HepG2 (cell line): ENCODE results near the gene SERAC1. TPM values are rescaled to one million over a fixed set of nuclear protein-coding genes. Genes with fewer than 3 reads are reported as not detected.

Source experiments
- ATAC-seq: fragments of 200-7000 bp; cut with Tn5 transposase; 3 replicates; pipeline ENCODE4 v1.9.1; 2020; ENCODE audit warnings: mild to moderate bottlenecking, moderate library complexity
- BruUV-seq: library from RNA; stranded (reverse); fragments of 400-500 nt; replicated peaks from 2 replicates; lab custom pipeline; 2021; lab: Mats Ljungman, UMichigan
- CTCF ChIA-PET: fragments of 300-600 bp; formaldehyde crosslinking; extraction: SDS; loops from one replicate; lab custom pipeline; 2021; ENCODE audit warnings: low total read pairs, inconsistent platforms, low intra/inter-chr PET ratio; lab: Yijun Ruan, JAX
- POLR2A ChIA-PET: fragments of 350-600 bp; sonication (Branson Sonifier 250); formaldehyde crosslinking; loops from one replicate; lab custom pipeline; 2020; ENCODE audit warnings: antibody characterized with exemption, inconsistent platforms; lab: Yijun Ruan, JAX
- DNase-seq: peaks from one replicate; pipeline ENCODE4 v3.0.0-alpha.2; 2015; ENCODE audit warnings: low spot score
- FAIRE-seq: peaks from 3 replicates; lab custom pipeline; 2011; peaks lifted over from hg19 to GRCh38; lab: Jason Lieb, UNC
- H2AFZ ChIP-seq: one replicate; pipeline ENCODE4 v1.6.1; 2011; ENCODE audit warnings: low read length, inconsistent platforms
- H3K27ac ChIP-seq: fragments of 300-600 bp; 3 replicates; pipeline ENCODE4 v1.8.0; 2011; ENCODE audit warnings: mixed run types, mild to moderate bottlenecking, mixed read lengths, low read length, inconsistent platforms; ENCODE audit not compliant: insufficient read depth; ENCODE audit errors: extremely low read length
- H3K27me3 ChIP-seq, 2 experiments: fragments of 200-600 bp in 1 of 2; 2 replicates in 1 of 2; 3 replicates in 1 of 2; pipeline versions ENCODE4 v1.6.0 to v1.8.0; 2011; ENCODE audit warnings: low read length in 2 of 2, mild to moderate bottlenecking in 2 of 2, moderate library complexity in 2 of 2, inconsistent platforms in 1 of 2; ENCODE audit not compliant: insufficient read depth in 2 of 2, control insufficient read depth in 1 of 2
- H3K36me3 ChIP-seq, 2 experiments: fragments of 200-600 bp in 1 of 2; replicated peaks in 1 of 2; 2 replicates in 1 of 2; 3 replicates in 1 of 2; pipeline versions ENCODE4 v1.5.1 to v1.8.0; 2011; ENCODE audit warnings: low read length in 2 of 2, inconsistent platforms in 1 of 2; ENCODE audit not compliant: insufficient read depth in 2 of 2, control insufficient read depth in 1 of 2
- H3K4me1 ChIP-seq: 2 replicates; pipeline ENCODE4 v1.5.1; 2012; ENCODE audit warnings: low read length, inconsistent platforms; ENCODE audit not compliant: insufficient read depth
- H3K4me2 ChIP-seq: 2 replicates; pipeline ENCODE4 v1.6.0; 2011; ENCODE audit warnings: low read depth, low read length, inconsistent platforms
- H3K4me3 ChIP-seq, 3 experiments: fragments of 200-600 bp in 1 of 3; sonication (generic), shearing (Covaris generic) in 1 of 3; replicated peaks in 1 of 3; 2 replicates each; pipeline ENCODE4 v1.5.1; 2011 to 2016; ENCODE audit warnings: low read length in 3 of 3, inconsistent platforms in 2 of 3, low read depth in 2 of 3, mild to moderate bottlenecking in 2 of 3, control low read depth in 1 of 3, mixed read lengths in 1 of 3; ENCODE audit not compliant: insufficient read depth in 1 of 3
- H3K79me2 ChIP-seq: one replicate; pipeline ENCODE4 v1.6.1; 2011; ENCODE audit warnings: low read length, inconsistent platforms; ENCODE audit not compliant: insufficient read depth
- H3K9ac ChIP-seq: 2 replicates; pipeline ENCODE4 v1.6.0; 2011; ENCODE audit warnings: mild to moderate bottlenecking, low read depth, low read length, inconsistent platforms; ENCODE audit not compliant: insufficient read depth
- H3K9me3 ChIP-seq: 2 replicates; pipeline ENCODE4 v1.5.1; 2012; ENCODE audit warnings: mild to moderate bottlenecking, low read length
- H4K20me1 ChIP-seq: 2 replicates; pipeline ENCODE4 v1.6.0; 2011; ENCODE audit warnings: inconsistent platforms, mild to moderate bottlenecking, low read length, moderate library complexity; ENCODE audit not compliant: insufficient read depth
- CBX2 ChIP-seq, 2 experiments: fragments of 200-600 bp in 1 of 2; sonication (generic); formaldehyde crosslinking in 1 of 2; IDR thresholded peaks; 2 replicates each; pipeline versions ENCODE4 v1.7.0 to v1.8.1; 2018 to 2022; ENCODE audit warnings: low read depth in 2 of 2, low read length in 1 of 2, mild to moderate bottlenecking in 1 of 2, missing genetic modification reagents in 1 of 2
- CCAR2 ChIP-seq: fragments of 200-400 bp; formaldehyde crosslinking; optimal IDR thresholded peaks from 2 replicates; pipeline ENCODE3; 2018; ENCODE audit warnings: low read depth, mild to moderate bottlenecking, low read length, moderate library complexity
- GABPB1 ChIP-seq: IDR thresholded peaks from 2 replicates; pipeline ENCODE4 v1.6.1; 2016; ENCODE audit warnings: mild to moderate bottlenecking, missing genetic modification reagents, moderate library complexity, missing compliant biosample characterization
- NCOA2 ChIP-seq: sonication (generic); formaldehyde crosslinking; IDR thresholded peaks from 2 replicates; pipeline ENCODE4 v1.8.0; 2022; ENCODE audit warnings: inconsistent platforms
- POLR2A ChIP-seq, 2 experiments: IDR thresholded peaks; 2 replicates each; pipeline ENCODE4 v1.6.1; 2011; ENCODE audit warnings: low read depth in 2 of 2, low read length in 2 of 2, mild to moderate bottlenecking in 1 of 2, moderate library complexity in 1 of 2; ENCODE audit not compliant: insufficient read depth in 1 of 2
- YEATS2 ChIP-seq: sonication (generic); formaldehyde crosslinking; IDR thresholded peaks from 2 replicates; pipeline ENCODE4 v1.4.0; 2020; ENCODE audit warnings: missing genetic modification reagents, borderline replicate concordance
- WGBS: methylation state at CpG from one replicate; pipeline ENCODE4 v1.1.6; 2017; ENCODE audit warnings: low lambda C conversion rate; 5-methylcytosine and 5-hydroxymethylcytosine counted together
- in situ Hi-C: cut with HindIII; loops from 2 replicates; pipeline ENCODE4 v1.10.0; 2017; ENCODE audit warnings: low pct_unique_long_range_greater_than_20kb; ENCODE audit not compliant: extremely low pct_ligation_motif_present
- intact Hi-C: fragments of 100-400 bp; cut with micrococcal nuclease; formaldehyde crosslinking; loops from one replicate; pipeline ENCODE4 v1.10.0; 2022; ENCODE audit not compliant: unreplicated experiment
- polyA plus RNA-seq, 8 experiments: library from polyadenylated mRNA; depleted of rRNA in 3 of 8; stranded (reverse) in 7 of 8; unstranded in 1 of 8; fragments of >200 nt; fragmentation: Illumina TruSeq in 4 of 8; extraction: Trizol in 4 of 8; gene quantifications; 2 replicates each; pipeline versions ENCODE4 v1.2.1 to v1.2.3, GENCODE V29; 2011 to 2016; ENCODE audit warnings: low read depth in 4 of 8, missing spikeins in 1 of 8, mixed read lengths in 1 of 8; ENCODE audit not compliant: insufficient read depth in 1 of 8
- total RNA-seq, 5 experiments: library from RNA; depleted of rRNA; stranded (reverse); fragments of >200 nt; fragmentation: Illumina TruSeq; extraction: Trizol; gene quantifications; 2 replicates each; pipeline ENCODE4 v1.2.3, GENCODE V29; 2016; ENCODE audit warnings: low read depth in 1 of 5
- TF ChIP-seq, protein P1 (sequence below): sonication (generic); formaldehyde crosslinking; IDR thresholded peaks from 2 replicates; pipeline ENCODE4 v1.4.0; 2020; ENCODE audit warnings: missing genetic modification reagents, borderline replicate concordance
- TF ChIP-seq, protein P2 (sequence below): sonication (generic); formaldehyde crosslinking; IDR thresholded peaks from 2 replicates; pipeline ENCODE4 v1.8.0; 2022; ENCODE audit warnings: missing genetic modification reagents, mild to moderate bottlenecking, moderate library complexity, borderline replicate concordance
- TF ChIP-seq, protein P3 (sequence below): sonication (generic); formaldehyde crosslinking; IDR thresholded peaks from 2 replicates; pipeline ENCODE4 v1.9.0; 2022; ENCODE audit warnings: missing genetic modification reagents, mild to moderate bottlenecking, borderline replicate concordance
- TF ChIP-seq, protein P4 (sequence below): sonication (generic); formaldehyde crosslinking; IDR thresholded peaks from 2 replicates; pipeline ENCODE4 v1.5.1; 2020; ENCODE audit warnings: mild to moderate bottlenecking, missing genetic modification reagents
- TF ChIP-seq, protein P5 (sequence below): sonication (generic); formaldehyde crosslinking; IDR thresholded peaks from 2 replicates; pipeline ENCODE4 v1.8.0; 2022; ENCODE audit warnings: mild to moderate bottlenecking, missing genetic modification reagents, moderate library complexity
- TF ChIP-seq, protein P6 (sequence below): sonication (generic); formaldehyde crosslinking; IDR thresholded peaks from 2 replicates; pipeline ENCODE4 v1.4.0; 2020; ENCODE audit warnings: missing genetic modification reagents, low read depth, mild to moderate bottlenecking, borderline replicate concordance

SERAC1 gene
- total and polyA plus RNA-seq, 2 of the 13 experiments (the other 11 are each of a cell fraction or from before 2014, with no cell fraction given): 4.5 to 8.1 TPM

DNA sequence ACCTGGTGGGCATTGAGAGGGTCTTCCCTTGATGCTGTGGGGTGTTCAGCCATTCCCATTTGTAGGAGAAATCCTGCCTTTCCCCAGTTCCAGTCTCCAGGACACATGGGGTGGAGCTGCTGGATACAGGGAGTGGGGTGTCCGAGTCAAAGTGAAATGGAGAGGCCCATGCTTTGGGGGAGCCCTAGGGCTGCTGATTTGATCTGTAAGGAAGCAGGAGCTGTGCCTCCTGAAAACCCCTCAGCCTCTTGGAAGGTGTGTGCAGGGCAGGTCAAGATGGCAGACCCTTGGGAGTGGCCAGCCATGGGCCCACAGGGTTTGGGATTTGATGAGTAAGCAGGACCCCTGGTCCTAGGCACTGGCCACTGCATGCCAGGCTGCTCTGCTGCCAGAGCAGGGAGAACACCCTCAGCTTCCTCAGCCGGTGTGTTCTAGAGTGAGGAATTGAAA, 82.0 kb downstream of the SERAC1 start:
- ChIA-PET CTCF (no interaction called here), POLR2A (no interaction called here)
- Histone ChIP-seq H3K9ac (no peak overlapping the region), H3K36me3 (peaks cover 70 to 91% of the 10 kb centered on the region in 2 experiments), H3K79me2 (no peaks in the 10 kb centered on the region), H3K4me3 (no peak overlapping the region), H3K27ac (no peak overlapping the region), H3K4me1 (no peaks in the 10 kb centered on the region), H2AFZ (no peak overlapping the region), H3K4me2 (no peak overlapping the region), H3K9me3 (no peaks in the 10 kb centered on the region), H4K20me1 (no peaks in the 10 kb centered on the region), H3K27me3 (no peaks in the 10 kb centered on the region)
- in situ Hi-C loops: no loop called here
- no TSS peak for BruUV-seq
- DNase-seq: no peak
- intact Hi-C loops: no loop called here
- ATAC-seq: peak; percentile 16
- FAIRE-seq: no peak
- 94% methylated on average over 2 of the region's 2 CpGs for WGBS
- TF ChIP-seq, protein P1, sequence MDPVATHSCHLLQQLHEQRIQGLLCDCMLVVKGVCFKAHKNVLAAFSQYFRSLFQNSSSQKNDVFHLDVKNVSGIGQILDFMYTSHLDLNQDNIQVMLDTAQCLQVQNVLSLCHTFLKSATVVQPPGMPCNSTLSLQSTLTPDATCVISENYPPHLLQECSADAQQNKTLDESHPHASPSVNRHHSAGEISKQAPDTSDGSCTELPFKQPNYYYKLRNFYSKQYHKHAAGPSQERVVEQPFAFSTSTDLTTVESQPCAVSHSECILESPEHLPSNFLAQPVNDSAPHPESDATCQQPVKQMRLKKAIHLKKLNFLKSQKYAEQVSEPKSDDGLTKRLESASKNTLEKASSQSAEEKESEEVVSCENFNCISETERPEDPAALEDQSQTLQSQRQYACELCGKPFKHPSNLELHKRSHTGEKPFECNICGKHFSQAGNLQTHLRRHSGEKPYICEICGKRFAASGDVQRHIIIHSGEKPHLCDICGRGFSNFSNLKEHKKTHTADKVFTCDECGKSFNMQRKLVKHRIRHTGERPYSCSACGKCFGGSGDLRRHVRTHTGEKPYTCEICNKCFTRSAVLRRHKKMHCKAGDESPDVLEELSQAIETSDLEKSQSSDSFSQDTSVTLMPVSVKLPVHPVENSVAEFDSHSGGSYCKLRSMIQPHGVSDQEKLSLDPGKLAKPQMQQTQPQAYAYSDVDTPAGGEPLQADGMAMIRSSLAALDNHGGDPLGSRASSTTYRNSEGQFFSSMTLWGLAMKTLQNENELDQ: no peak
- TF ChIP-seq, protein P2, sequence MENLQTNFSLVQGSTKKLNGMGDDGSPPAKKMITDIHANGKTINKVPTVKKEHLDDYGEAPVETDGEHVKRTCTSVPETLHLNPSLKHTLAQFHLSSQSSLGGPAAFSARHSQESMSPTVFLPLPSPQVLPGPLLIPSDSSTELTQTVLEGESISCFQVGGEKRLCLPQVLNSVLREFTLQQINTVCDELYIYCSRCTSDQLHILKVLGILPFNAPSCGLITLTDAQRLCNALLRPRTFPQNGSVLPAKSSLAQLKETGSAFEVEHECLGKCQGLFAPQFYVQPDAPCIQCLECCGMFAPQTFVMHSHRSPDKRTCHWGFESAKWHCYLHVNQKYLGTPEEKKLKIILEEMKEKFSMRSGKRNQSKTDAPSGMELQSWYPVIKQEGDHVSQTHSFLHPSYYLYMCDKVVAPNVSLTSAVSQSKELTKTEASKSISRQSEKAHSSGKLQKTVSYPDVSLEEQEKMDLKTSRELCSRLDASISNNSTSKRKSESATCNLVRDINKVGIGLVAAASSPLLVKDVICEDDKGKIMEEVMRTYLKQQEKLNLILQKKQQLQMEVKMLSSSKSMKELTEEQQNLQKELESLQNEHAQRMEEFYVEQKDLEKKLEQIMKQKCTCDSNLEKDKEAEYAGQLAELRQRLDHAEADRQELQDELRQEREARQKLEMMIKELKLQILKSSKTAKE (CRISPR knock-in tag): no peak
- TF ChIP-seq, protein P3, sequence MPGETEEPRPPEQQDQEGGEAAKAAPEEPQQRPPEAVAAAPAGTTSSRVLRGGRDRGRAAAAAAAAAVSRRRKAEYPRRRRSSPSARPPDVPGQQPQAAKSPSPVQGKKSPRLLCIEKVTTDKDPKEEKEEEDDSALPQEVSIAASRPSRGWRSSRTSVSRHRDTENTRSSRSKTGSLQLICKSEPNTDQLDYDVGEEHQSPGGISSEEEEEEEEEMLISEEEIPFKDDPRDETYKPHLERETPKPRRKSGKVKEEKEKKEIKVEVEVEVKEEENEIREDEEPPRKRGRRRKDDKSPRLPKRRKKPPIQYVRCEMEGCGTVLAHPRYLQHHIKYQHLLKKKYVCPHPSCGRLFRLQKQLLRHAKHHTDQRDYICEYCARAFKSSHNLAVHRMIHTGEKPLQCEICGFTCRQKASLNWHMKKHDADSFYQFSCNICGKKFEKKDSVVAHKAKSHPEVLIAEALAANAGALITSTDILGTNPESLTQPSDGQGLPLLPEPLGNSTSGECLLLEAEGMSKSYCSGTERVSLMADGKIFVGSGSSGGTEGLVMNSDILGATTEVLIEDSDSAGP: 0 out of 2 replicates have a peak, but pooled peaks have one; percentile 9
- TF ChIP-seq YEATS2 (CRISPR knock-in tag): no peak
- TF ChIP-seq, protein P4, sequence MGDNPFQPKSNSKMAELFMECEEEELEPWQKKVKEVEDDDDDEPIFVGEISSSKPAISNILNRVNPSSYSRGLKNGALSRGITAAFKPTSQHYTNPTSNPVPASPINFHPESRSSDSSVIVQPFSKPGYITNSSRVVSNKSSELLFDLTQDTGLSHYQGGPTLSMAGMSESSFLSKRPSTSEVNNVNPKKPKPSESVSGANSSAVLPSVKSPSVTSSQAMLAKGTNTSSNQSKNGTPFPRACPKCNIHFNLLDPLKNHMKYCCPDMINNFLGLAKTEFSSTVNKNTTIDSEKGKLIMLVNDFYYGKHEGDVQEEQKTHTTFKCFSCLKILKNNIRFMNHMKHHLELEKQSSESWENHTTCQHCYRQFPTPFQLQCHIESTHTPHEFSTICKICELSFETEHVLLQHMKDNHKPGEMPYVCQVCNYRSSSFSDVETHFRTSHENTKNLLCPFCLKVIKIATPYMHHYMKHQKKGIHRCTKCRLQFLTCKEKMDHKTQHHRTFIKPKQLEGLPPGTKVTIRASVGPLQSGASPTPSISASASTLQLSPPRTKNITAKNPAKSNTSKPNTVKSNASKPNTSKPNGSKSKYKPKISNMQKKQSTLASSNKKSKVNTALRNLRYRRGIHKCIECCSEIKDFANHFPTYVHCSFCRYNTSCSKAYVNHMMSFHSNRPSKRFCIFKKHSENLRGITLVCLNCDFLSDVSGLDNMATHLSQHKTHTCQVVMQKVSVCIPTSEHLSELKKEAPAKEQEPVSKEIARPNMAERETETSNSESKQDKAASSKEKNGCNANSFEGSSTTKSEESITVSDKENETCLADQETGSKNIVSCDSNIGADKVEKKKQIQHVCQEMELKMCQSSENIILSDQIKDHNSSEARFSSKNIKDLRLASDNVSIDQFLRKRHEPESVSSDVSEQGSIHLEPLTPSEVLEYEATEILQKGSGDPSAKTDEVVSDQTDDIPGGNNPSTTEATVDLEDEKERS (CRISPR knock-in tag): no peak
- TF ChIP-seq NCOA2: no peak
- no peak for TF ChIP-seq CBX2 (IDR thresholded peaks at IDR 0.05; ENCODE audit: low read depth, low read length)
- no peak for TF ChIP-seq CBX2 (CRISPR knock-in tag; IDR thresholded peaks at IDR 0.05; ENCODE audit: low read depth)
- TF ChIP-seq GABPB1: no peak
- TF ChIP-seq, protein P5, sequence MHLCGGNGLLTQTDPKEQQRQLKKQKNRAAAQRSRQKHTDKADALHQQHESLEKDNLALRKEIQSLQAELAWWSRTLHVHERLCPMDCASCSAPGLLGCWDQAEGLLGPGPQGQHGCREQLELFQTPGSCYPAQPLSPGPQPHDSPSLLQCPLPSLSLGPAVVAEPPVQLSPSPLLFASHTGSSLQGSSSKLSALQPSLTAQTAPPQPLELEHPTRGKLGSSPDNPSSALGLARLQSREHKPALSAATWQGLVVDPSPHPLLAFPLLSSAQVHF (CRISPR knock-in tag): no peak
- no peak for TF ChIP-seq CCAR2
- peak in 1 of 2 experiments; percentile 13; a peak in 1 of 4 replicates for TF ChIP-seq POLR2A (IDR thresholded peaks at IDR 0.05; ENCODE audit: insufficient read depth in 1 of 2, low read depth in 2 of 2, low read length in 2 of 2)
- TF ChIP-seq, protein P6, sequence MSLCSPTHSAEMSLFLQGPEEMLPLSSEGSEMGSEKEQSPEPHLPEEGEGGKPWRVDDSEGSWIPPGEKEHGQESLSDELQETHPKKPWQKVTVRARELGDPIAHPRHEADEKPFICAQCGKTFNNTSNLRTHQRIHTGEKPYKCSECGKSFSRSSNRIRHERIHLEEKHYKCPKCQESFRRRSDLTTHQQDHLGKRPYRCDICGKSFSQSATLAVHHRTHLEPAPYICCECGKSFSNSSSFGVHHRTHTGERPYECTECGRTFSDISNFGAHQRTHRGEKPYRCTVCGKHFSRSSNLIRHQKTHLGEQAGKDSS (CRISPR knock-in tag): no peak
